ENCODE data around the gene KRT82. TPM values are rescaled to one million over a fixed set of nuclear protein-coding genes. Genes with fewer than 3 reads are reported as not detected.

Gene KRT82
- total RNA-seq, 2 experiments from 2014 or later, result not detected

- POLR2A ChIA-PET, result no interaction called here
- Mint-ChIP-seq H3K27ac (no peak overlapping the region), H3K4me1 (ENCODE audit: low read depth) (no peaks in the 10 kb centered on the region)
Measured at GRCh38 chr12:52402377-52402776, 3.8 kb downstream of the KRT82 start.

DNA sequence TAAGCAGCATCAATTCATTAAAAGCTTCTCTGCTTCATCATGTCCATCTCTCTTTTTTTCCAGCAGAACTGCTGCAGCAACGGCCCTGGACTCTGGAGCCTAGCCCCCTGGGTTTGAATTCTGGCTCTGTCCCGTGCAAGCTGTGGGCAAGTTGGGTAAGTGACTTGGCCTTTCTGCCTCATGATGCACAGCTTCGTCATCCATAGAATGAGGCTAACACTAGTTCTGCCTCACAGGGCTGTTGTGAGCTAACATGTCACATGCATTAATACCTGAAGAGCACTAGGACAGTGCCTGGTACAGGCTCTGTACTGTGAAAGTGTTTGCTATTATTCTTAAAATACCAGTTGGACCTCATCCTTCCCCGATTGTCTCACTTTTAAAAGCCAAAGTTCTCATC, 4.2 kb downstream of the KRT82 start:
- no peak overlapping the region for H3K27ac Mint-ChIP-seq
- ChIA-PET POLR2A (interaction anchor here (0.5 kb wide), 1 partner anchor 495 kb away, joined by 4 read pairs; no protein-coding TSS in a partner anchor), CTCF (interaction anchor here (1.2 kb wide), 1 partner anchor 469 kb away, joined by 3 read pairs; no protein-coding TSS in a partner anchor)
- H3K27me3 Mint-ChIP-seq (ENCODE audit: low read depth), result peaks cover 5% of the 10 kb centered on the region
- ATAC-seq, result no peak
- H3K4me1 Mint-ChIP-seq (ENCODE audit: low read depth), result no peaks in the 10 kb centered on the region
- no peak overlapping the region for H3K4me3 Mint-ChIP-seq
- no peaks in the 10 kb centered on the region for H3K9me3 Mint-ChIP-seq (ENCODE audit: insufficient read depth)
- no peaks in the 10 kb centered on the region for H3K36me3 Mint-ChIP-seq (ENCODE audit: low read depth)
- no peak for DNase-seq

More at GRCh38 chr12:52402377-52402776, 3.8 kb downstream of the KRT82 start:
- Mint-ChIP-seq H3K36me3 (ENCODE audit: low read depth) (no peaks in the 10 kb centered on the region), H3K9me3 (ENCODE audit: insufficient read depth) (no peaks in the 10 kb centered on the region), H3K27me3 (ENCODE audit: low read depth) (peaks cover 5% of the 10 kb centered on the region), H3K4me3 (no peak overlapping the region)
- CTCF ChIA-PET, result no interaction called here
- no peak for ATAC-seq
- no peak for DNase-seq

GRCh38 chr12:52401526-52401925, 4.6 kb downstream of the KRT82 start:
- Mint-ChIP-seq H3K27ac (no peak overlapping the region), H3K4me3 (no peak overlapping the region), H3K27me3 (ENCODE audit: low read depth) (peaks cover 5% of the 10 kb centered on the region), H3K4me1 (ENCODE audit: low read depth) (no peaks in the 10 kb centered on the region), H3K9me3 (ENCODE audit: insufficient read depth) (no peaks in the 10 kb centered on the region), H3K36me3 (ENCODE audit: low read depth) (no peaks in the 10 kb centered on the region)
- no peak for DNase-seq
- POLR2A ChIA-PET, result interaction anchor here (0.5 kb wide), 1 partner anchor 496 kb away, joined by 4 read pairs; no protein-coding TSS in a partner anchor
- CTCF ChIA-PET, result interaction anchor here (1.2 kb wide), 1 partner anchor 469 kb away, joined by 3 read pairs; no protein-coding TSS in a partner anchor
- ATAC-seq, result no peak

DNA sequence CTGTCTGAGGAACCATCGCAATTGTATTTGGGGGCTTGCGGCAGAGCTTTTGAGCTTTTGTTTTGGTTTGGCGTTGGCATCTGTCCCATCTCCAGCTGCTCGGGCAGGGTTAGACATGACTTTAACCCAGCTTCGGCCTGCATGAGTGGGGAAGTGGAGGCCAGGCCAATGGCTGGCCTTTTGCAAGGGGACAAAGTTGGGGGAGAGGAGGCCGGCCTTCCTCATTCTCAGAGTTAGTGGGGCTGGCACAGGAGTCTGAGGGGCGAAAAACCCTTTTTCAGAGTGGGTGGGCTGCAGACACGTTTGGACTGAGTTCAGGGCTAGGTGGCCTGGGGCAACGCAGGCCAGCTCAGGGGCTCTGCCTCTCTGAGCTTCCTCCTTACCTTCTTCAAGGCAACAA, 5.2 kb downstream of the KRT82 start:
- DNase-seq (no peak), ATAC-seq (no peak)
- ChIA-PET POLR2A (no interaction called here), CTCF (interaction anchor here (1.2 kb wide), 2 partner anchors 21 to 470 kb away, joined by 3 to 4 read pairs; no protein-coding TSS in a partner anchor)
- Mint-ChIP-seq H3K27me3 (ENCODE audit: low read depth) (peaks cover 5% of the 10 kb centered on the region), H3K9me3 (ENCODE audit: insufficient read depth) (no peaks in the 10 kb centered on the region), H3K27ac (no peak overlapping the region), H3K4me3 (no peak overlapping the region), H3K4me1 (ENCODE audit: low read depth) (no peaks in the 10 kb centered on the region), H3K36me3 (ENCODE audit: low read depth) (no peaks in the 10 kb centered on the region)

- no peak overlapping the region for H3K27ac Mint-ChIP-seq
- DNase-seq (no peak), ATAC-seq (no peak)
- no peaks in the 10 kb centered on the region for H3K36me3 Mint-ChIP-seq (ENCODE audit: low read depth)
- no peaks in the 10 kb centered on the region for H3K9me3 Mint-ChIP-seq (ENCODE audit: insufficient read depth)
- no peaks in the 10 kb centered on the region for H3K4me1 Mint-ChIP-seq (ENCODE audit: low read depth)
- H3K4me3 Mint-ChIP-seq, result no peak overlapping the region
- H3K27me3 Mint-ChIP-seq (ENCODE audit: low read depth), result peaks cover 5% of the 10 kb centered on the region
- POLR2A ChIA-PET, result no interaction called here
- CTCF ChIA-PET, result interaction anchor here (1.2 kb wide), 2 partner anchors 20 to 121 kb away, joined by 3 to 4 read pairs; no protein-coding TSS in a partner anchor
Measured at GRCh38 chr12:52399756-52400155, 6.4 kb downstream of the KRT82 start.

DNA sequence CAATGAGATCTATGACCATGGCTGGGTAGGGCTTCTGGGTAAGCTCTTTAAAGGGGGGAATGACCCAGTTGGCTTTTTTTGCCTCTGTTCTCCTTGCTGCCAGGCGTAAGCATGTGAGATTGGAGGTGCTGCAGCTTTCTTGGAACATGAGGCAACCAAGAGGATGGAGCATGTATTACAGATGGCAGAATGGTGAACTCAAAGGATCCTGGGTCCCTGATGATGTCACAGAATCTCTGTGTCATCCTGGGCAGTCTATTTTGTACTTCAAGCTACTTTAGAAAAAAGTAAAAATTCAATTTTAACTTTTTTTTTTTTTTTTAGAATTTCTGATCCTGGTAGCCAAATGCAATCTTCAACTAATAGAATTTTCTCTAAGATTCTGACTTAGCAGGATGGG, 8.0 kb downstream of the KRT82 start:
- no peak overlapping the region for H3K4me3 Mint-ChIP-seq
- ChIA-PET CTCF (interaction anchor here (1.1 to 1.3 kb wide), 3 partner anchors 119 to 472 kb away, joined by 3 to 4 read pairs (median 3); no protein-coding TSS in a partner anchor), POLR2A (no interaction called here)
- H3K27me3 Mint-ChIP-seq (ENCODE audit: low read depth), result peaks cover 5% of the 10 kb centered on the region
- no peaks in the 10 kb centered on the region for H3K9me3 Mint-ChIP-seq (ENCODE audit: insufficient read depth)
- ATAC-seq, result no peak
- no peaks in the 10 kb centered on the region for H3K4me1 Mint-ChIP-seq (ENCODE audit: low read depth)
- H3K36me3 Mint-ChIP-seq (ENCODE audit: low read depth), result no peaks in the 10 kb centered on the region
- DNase-seq, result no peak
- H3K27ac Mint-ChIP-seq, result no peak overlapping the region

GRCh38 chr12:52396656-52397055, 9.5 kb downstream of the KRT82 start:
- Mint-ChIP-seq H3K9me3 (ENCODE audit: insufficient read depth) (no peaks in the 10 kb centered on the region), H3K27ac (no peak overlapping the region), H3K27me3 (ENCODE audit: low read depth) (peaks cover 5% of the 10 kb centered on the region), H3K4me1 (ENCODE audit: low read depth) (no peaks in the 10 kb centered on the region), H3K36me3 (ENCODE audit: low read depth) (no peaks in the 10 kb centered on the region), H3K4me3 (no peak overlapping the region)
- no peak for ATAC-seq
- POLR2A ChIA-PET, result no interaction called here
- no peak for DNase-seq
- CTCF ChIA-PET, result interaction anchor here (0.7 kb wide), 1 partner anchor 32 kb away, joined by 3 read pairs; no protein-coding TSS in a partner anchor

DNA sequence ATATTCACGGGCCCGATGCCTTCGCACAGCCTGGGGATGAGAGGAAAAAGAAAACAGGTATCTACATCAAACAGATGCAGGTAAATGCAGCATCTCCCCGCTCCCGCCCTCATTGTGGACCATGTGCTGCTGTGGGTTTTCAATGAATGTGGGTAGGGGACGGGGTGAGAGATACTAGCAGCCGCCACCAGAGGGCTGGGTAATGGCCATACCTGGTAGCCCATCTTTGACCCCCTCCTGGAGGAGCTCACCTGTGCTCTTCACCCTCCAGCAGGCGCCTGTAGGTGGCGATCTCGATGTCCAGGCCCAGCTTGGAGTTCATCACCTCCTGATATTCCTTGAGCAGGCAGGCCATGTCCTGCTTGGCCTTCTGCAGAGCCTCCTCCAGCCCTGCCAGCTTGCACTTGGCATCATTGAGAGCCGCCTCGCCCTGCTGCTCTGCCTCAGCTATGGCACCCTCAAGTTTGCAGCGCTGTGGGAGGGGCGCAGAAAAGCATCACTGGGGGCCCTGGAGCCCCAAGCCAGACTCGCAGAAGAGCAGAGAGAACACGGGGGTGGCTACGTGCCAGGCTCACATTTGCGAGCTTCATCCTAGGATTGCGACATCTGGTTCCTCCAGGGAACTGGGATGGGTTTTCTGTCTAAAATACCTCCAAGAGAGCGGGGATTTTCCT, 10.2 kb downstream of the KRT82 start:
- Mint-ChIP-seq H3K9me3 (ENCODE audit: insufficient read depth) (no peaks in the 10 kb centered on the region), H3K4me3 (no peak overlapping the region), H3K27me3 (ENCODE audit: low read depth) (peaks cover 5% of the 10 kb centered on the region), H3K4me1 (ENCODE audit: low read depth) (no peaks in the 10 kb centered on the region), H3K36me3 (ENCODE audit: low read depth) (no peaks in the 10 kb centered on the region), H3K27ac (no peak overlapping the region)
- ChIA-PET CTCF (interaction anchor here (0.7 to 2.8 kb wide), 5 partner anchors 13 to 478 kb away, joined by 3 to 7 read pairs (median 3); no protein-coding TSS in a partner anchor), POLR2A (no interaction called here)
- ATAC-seq (no peak), DNase-seq (no peak)

DNA sequence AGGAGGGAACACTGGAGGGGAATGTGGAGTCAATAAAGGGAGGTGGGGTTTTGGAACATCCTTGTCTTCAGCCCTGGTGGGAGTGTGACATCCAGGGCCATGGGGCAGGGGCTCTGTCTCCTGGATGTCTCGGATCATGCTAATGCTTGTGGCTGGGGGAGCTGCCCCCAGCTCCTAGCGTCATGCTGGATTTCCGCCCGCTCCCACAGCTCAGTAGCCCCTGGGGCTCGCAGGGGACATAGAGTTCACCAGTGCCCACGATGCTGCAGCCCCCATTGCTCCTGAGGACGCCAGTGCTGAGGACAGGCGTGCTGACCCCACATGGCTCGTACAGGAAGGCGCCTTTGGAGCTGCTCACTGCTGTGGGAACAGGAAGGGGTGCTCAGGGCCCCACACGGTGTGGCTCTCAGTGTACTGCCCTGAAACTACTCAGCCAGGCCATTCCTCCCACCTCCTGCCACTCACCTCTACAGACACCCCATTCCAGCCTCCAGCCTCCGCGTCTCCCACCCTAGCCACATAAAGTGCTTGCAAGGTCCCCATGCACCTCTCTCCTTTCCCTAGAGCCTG, 11.2 kb downstream of the KRT82 start:
- ChIA-PET CTCF (interaction anchor here (0.9 to 2.8 kb wide), 3 partner anchors 13 to 33 kb away, joined by 3 to 7 read pairs (median 7); no protein-coding TSS in a partner anchor), POLR2A (no interaction called here)
- Mint-ChIP-seq H3K9me3 (ENCODE audit: insufficient read depth) (no peaks in the 10 kb centered on the region), H3K4me1 (ENCODE audit: low read depth) (no peaks in the 10 kb centered on the region), H3K4me3 (no peak overlapping the region), H3K27ac (no peak overlapping the region), H3K36me3 (ENCODE audit: low read depth) (no peaks in the 10 kb centered on the region), H3K27me3 (ENCODE audit: low read depth) (peaks cover 5% of the 10 kb centered on the region)
- no peak for DNase-seq
- ATAC-seq, result no peak

DNA sequence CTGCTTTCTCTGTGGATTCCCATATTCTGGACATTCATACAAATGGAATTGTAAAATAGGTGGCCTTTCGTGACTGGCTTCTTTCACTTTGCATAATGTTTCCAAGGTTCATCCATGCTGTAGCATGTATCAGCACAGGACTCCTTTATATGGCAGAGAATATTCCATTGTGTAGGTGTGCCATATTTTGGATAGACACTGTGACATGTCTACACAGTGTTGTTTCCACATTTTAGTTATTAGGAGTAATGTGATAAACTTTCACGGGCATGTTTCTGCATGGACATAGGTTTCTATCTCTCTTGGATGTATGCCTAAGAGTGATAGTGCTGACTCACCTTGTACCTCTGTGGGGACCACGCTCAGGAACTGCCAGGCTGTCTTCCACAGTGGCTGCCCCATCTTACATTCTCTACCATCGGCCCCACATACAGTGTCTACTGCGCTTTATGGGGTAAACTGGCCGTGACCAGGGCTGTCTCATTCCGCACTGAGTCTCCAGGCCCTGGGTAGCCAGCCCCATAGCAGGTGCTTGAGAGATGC, 13.6 kb downstream of the KRT82 start:
- no peak for DNase-seq
- no peak for ATAC-seq
- Mint-ChIP-seq H3K36me3 (ENCODE audit: low read depth) (no peaks in the 10 kb centered on the region), H3K4me3 (no peak overlapping the region), H3K27me3 (ENCODE audit: low read depth) (peaks cover 7% of the 10 kb centered on the region), H3K9me3 (ENCODE audit: insufficient read depth) (no peaks in the 10 kb centered on the region), H3K27ac (no peak overlapping the region), H3K4me1 (ENCODE audit: low read depth) (no peaks in the 10 kb centered on the region)
- POLR2A ChIA-PET, result no interaction called here
- CTCF ChIA-PET, result interaction anchor here (0.6 to 1.0 kb wide), 2 partner anchors 11 to 52 kb away, joined by 3 read pairs; no protein-coding TSS in a partner anchor

DNA sequence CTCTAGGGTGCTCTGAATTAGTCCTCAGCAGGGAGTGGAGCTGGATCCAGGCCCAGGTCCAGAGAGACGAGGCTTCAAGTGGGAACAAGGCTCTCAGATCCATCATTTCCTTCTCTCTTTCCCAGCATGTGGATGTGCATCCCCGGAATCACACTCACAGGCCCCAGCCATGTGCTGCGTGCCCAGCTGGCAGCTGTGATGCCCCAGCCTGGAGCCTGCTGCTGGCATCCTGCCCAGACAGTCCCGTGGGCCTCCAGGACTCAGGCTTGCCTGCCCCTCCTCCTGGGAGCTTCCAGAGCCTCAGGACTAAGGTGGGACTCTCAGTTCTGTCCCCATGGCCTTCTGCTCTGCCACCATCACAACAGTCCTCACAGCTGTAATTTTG, 14.5 kb downstream of the KRT82 start:
- no peak overlapping the region for H3K4me3 Mint-ChIP-seq
- ChIA-PET CTCF (interaction anchor here (1.0 to 1.4 kb wide), 2 partner anchors 10 to 479 kb away, joined by 3 read pairs; no protein-coding TSS in a partner anchor), POLR2A (no interaction called here)

More for the DNA sequence above, 14.5 kb downstream of the KRT82 start:
- H3K27ac Mint-ChIP-seq, result no peak overlapping the region
- no peaks in the 10 kb centered on the region for H3K4me1 Mint-ChIP-seq (ENCODE audit: low read depth)
- H3K9me3 Mint-ChIP-seq (ENCODE audit: insufficient read depth), result no peaks in the 10 kb centered on the region
- H3K27me3 Mint-ChIP-seq (ENCODE audit: low read depth), result peaks cover 7% of the 10 kb centered on the region
- no peak for DNase-seq
- no peak for ATAC-seq
- H3K36me3 Mint-ChIP-seq (ENCODE audit: low read depth), result no peaks in the 10 kb centered on the region
